ENCODE data around the gene ARTN. TPM values are rescaled to one million over a fixed set of nuclear protein-coding genes. Genes with fewer than 3 reads are reported as not detected.

Gene ARTN
- total RNA-seq, 1 experiment from 2014 or later = 36.0 TPM

DNA sequence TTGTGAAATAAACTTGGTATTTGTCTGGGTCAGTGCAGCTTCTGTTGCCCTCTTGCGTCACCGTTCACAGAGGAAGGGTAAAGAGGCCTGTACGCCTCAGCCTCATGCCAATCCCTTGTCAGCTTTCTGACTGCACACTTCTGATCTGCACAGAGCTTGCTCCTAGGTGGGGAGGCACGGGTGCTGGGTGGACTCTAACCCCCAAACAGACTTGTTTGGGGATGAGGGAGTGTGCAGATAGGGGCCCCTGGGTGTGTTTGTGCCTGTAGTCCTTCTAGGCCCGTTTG is 44.6 kb downstream of the ARTN start:
- no TSS peak for BruUV-seq (replicated peaks)
- H3K4me3 ChIP-seq (ENCODE audit: low read length) = peak overlapping the region; percentile 86
- no peak for DNase-seq
- no peaks in the 10 kb centered on the region for H3K27me3 ChIP-seq (ENCODE audit: low read length)
- H3K4me1 ChIP-seq (ENCODE audit: insufficient read depth, low read length) = peaks cover 59% of the 10 kb centered on the region
- H3K9me2 ChIP-seq (replicated peaks; ENCODE audit: low read length) = no peaks in the 10 kb centered on the region
- H3K27ac ChIP-seq (ENCODE audit: low read length) = no peak overlapping the region
- H3K9ac ChIP-seq (ENCODE audit: low read length) = peak overlapping the region; percentile 77; the same call in 1 of the 2 replicates
- TF ChIP-seq, protein P1, sequence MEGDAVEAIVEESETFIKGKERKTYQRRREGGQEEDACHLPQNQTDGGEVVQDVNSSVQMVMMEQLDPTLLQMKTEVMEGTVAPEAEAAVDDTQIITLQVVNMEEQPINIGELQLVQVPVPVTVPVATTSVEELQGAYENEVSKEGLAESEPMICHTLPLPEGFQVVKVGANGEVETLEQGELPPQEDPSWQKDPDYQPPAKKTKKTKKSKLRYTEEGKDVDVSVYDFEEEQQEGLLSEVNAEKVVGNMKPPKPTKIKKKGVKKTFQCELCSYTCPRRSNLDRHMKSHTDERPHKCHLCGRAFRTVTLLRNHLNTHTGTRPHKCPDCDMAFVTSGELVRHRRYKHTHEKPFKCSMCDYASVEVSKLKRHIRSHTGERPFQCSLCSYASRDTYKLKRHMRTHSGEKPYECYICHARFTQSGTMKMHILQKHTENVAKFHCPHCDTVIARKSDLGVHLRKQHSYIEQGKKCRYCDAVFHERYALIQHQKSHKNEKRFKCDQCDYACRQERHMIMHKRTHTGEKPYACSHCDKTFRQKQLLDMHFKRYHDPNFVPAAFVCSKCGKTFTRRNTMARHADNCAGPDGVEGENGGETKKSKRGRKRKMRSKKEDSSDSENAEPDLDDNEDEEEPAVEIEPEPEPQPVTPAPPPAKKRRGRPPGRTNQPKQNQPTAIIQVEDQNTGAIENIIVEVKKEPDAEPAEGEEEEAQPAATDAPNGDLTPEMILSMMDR (conservative IDR thresholded peaks at IDR 0.05; ENCODE audit: low read depth, low read length) = no peak
- no peak for TF ChIP-seq EZH2 (IDR thresholded peaks at IDR 0.05; ENCODE audit: low read length, unreplicated experiment)
- TF ChIP-seq EZH2phosphoT487 (IDR thresholded peaks at IDR 0.05; ENCODE audit: borderline replicate concordance, low read length) = no peak
- peak overlapping the region; percentile 99 for H3K4me2 ChIP-seq (ENCODE audit: low read length)
- H4K20me1 ChIP-seq (ENCODE audit: low read length) = peaks cover 23% of the 10 kb centered on the region; the same call in 1 of the 2 replicates
- H3K9me3 ChIP-seq (ENCODE audit: low read length) = no peaks in the 10 kb centered on the region
- H3K79me2 ChIP-seq (ENCODE audit: low read length) = peaks cover 81% of the 10 kb centered on the region
- ChIA-PET POLR2A (ENCODE audit: unreplicated experiment) (no interaction called here), CTCF (interaction anchor here (0.5 kb wide), 1 partner anchor 55 kb away, joined by 3 read pairs; no protein-coding TSS in a partner anchor)
- H3K36me3 ChIP-seq (ENCODE audit: low read depth, low read length) = peaks cover 30% of the 10 kb centered on the region
- intact Hi-C loops (cut with micrococcal nuclease) = no loop called here
- no peak overlapping the region for H2AFZ ChIP-seq (ENCODE audit: low read length)
- H3F3A ChIP-seq (ENCODE audit: low read length, unreplicated experiment) = no peaks in the 10 kb centered on the region
- ATAC-seq = no peak

DNA sequence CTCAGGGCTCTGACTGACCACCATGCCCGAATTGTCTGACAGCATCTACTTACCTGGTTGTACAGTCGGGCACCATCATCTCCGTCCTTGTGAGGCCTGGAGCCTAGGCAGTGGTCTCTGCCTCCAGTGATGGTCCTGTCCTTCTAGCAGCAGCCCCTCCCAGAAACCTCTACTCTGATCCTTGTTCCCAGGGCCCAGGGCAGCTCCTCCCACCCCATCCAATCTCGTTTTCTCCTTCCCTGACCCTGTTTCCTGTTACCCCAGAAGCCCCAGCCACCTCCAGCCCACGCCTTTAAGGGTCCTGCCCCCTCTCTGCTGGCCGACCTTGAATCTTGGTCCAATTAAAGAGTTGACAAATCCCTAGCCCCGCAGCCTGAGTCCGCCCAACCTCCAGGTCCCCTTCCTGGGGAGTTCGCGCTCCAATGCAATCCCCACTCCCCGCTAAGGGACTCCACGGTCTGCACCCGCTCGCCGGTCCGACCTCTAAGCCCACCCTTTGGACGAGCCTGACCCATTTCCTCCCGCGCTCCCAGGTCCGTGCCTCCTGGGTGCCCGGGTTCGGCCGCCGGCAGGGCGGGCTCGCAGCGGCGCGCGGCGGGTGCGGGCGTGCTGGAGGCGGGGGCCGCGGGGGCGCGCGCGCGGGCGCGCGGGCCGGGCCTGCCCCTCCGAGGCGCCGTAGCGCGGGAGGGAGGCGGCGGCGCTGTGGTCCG is 45.1 kb downstream of the ARTN start, which contains the start of gene B4GALT2:
B4GALT2 (plus strand) TSS at position 660 of the 710 bp plus-strand sequence. CDS start 1,951 bp downstream, outside the sequence.
- peak; percentile 38 for DNase-seq
- Histone ChIP-seq H3F3A (ENCODE audit: low read length, unreplicated experiment) (no peaks in the 10 kb centered on the region), H3K27ac (ENCODE audit: low read length) (peak within 1 kb of the TSS; percentile 66), H3K4me1 (ENCODE audit: insufficient read depth, low read length) (peaks cover 54% of the 10 kb centered on the region), H4K20me1 (ENCODE audit: low read length) (peaks cover 23% of the 10 kb centered on the region; the same call in 1 of the 2 replicates), H2AFZ (ENCODE audit: low read length) (peak within 1 kb of the TSS; percentile 80), H3K9me2 (replicated peaks; ENCODE audit: low read length) (no peaks in the 10 kb centered on the region), H3K4me2 (ENCODE audit: low read length) (peak within 1 kb of the TSS; percentile 99), H3K9me3 (ENCODE audit: low read length) (no peaks in the 10 kb centered on the region), H3K79me2 (ENCODE audit: low read length) (peaks cover 84% of the 10 kb centered on the region), H3K9ac (ENCODE audit: low read length) (peak within 1 kb of the TSS; percentile 84), H3K36me3 (ENCODE audit: low read depth, low read length) (peaks cover 26% of the 10 kb centered on the region), H3K27me3 (ENCODE audit: low read length) (no peaks in the 10 kb centered on the region), H3K4me3 (ENCODE audit: low read length) (peak within 1 kb of the TSS; percentile 86)
- TF ChIP-seq EZH2phosphoT487 (IDR thresholded peaks at IDR 0.05; ENCODE audit: borderline replicate concordance, low read length) (no peak), EZH2 (IDR thresholded peaks at IDR 0.05; ENCODE audit: low read length, unreplicated experiment) (no peak)
- TF ChIP-seq, protein P1 (conservative IDR thresholded peaks at IDR 0.05; ENCODE audit: low read depth, low read length) = no peak
- intact Hi-C loops (cut with micrococcal nuclease) = no loop called here
- ChIA-PET POLR2A (ENCODE audit: unreplicated experiment) (no interaction called here), CTCF (interaction anchor here (0.5 kb wide), 1 partner anchor 55 kb away, joined by 3 read pairs; no protein-coding TSS in a partner anchor)
- no TSS peak for BruUV-seq (replicated peaks)
- ATAC-seq = peak; percentile 14

DNA sequence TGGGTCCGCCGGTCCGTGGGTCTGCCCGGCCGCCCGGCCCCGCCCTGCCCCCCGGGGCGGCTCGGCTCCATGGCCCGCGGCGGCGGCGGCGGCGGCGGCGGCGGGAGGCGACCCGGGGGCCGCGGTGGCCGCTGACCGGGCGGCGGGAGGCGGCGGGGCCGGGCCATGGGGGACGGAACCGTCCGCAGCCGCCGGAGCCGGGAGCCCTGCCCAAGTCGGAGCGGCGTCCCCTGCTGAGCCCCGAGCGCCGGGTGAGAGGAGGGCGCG is 45.6 kb downstream of the ARTN start:
- intact Hi-C loops (cut with micrococcal nuclease) = no loop called here
- DNase-seq (no peak), ATAC-seq (peak; percentile 0; the same call in 1 of the 2 replicates)
- H3K36me3 ChIP-seq (ENCODE audit: low read depth, low read length) = peaks cover 26% of the 10 kb centered on the region
- peak overlapping the region; percentile 84 for H3K9ac ChIP-seq (ENCODE audit: low read length)
- CTCF ChIA-PET = no interaction called here
- peaks cover 49% of the 10 kb centered on the region for H3K4me1 ChIP-seq (ENCODE audit: insufficient read depth, low read length)
- BruUV-seq (replicated peaks) = no TSS peak
- H3K9me2 ChIP-seq (replicated peaks; ENCODE audit: low read length) = no peaks in the 10 kb centered on the region
- no peaks in the 10 kb centered on the region for H3F3A ChIP-seq (ENCODE audit: low read length, unreplicated experiment)
- H3K27ac ChIP-seq (ENCODE audit: low read length) = peak overlapping the region; percentile 66
- no peaks in the 10 kb centered on the region for H3K27me3 ChIP-seq (ENCODE audit: low read length)
- TF ChIP-seq EZH2phosphoT487 (IDR thresholded peaks at IDR 0.05; ENCODE audit: borderline replicate concordance, low read length) = no peak
- TF ChIP-seq, protein P1 (conservative IDR thresholded peaks at IDR 0.05; ENCODE audit: low read depth, low read length) = no peak
- no peak for TF ChIP-seq EZH2 (IDR thresholded peaks at IDR 0.05; ENCODE audit: low read length, unreplicated experiment)
- POLR2A ChIA-PET (ENCODE audit: unreplicated experiment) = no interaction called here
- H4K20me1 ChIP-seq (ENCODE audit: low read length) = peaks cover 23% of the 10 kb centered on the region; the same call in 1 of the 2 replicates
- peak overlapping the region; percentile 97 for H3K4me2 ChIP-seq (ENCODE audit: low read length)
- peaks cover 84% of the 10 kb centered on the region for H3K79me2 ChIP-seq (ENCODE audit: low read length)
- peak overlapping the region; percentile 80 for H2AFZ ChIP-seq (ENCODE audit: low read length)
- no peaks in the 10 kb centered on the region for H3K9me3 ChIP-seq (ENCODE audit: low read length)
- peak overlapping the region; percentile 77 for H3K4me3 ChIP-seq (ENCODE audit: low read length)

All from PC-3 (cell line).